GM10266 (cell line): ENCODE measurements around the gene ELL.

Experiments used
- DNase-seq: peaks from one replicate; pipeline ENCODE4 v3.0.0; 2012; ENCODE audit errors: extremely low spot score
- CTCF ChIP-seq: IDR thresholded peaks from 2 replicates; pipeline ENCODE4 v1.5.1; 2012; ENCODE audit warnings: mild to moderate bottlenecking, low read depth; ENCODE audit not compliant: control insufficient read depth, insufficient read depth; ENCODE audit errors: missing control alignments

Gene ELL

GRCh38 chr19:18476507-18477041, 45.3 kb downstream of the ELL start:
- TF ChIP-seq CTCF: no peak
- no peak for DNase-seq

- TF ChIP-seq CTCF: no peak
- no peak for DNase-seq
Measured at GRCh38 chr19:18475762-18476331, 46.0 kb downstream of the ELL start.

DNA sequence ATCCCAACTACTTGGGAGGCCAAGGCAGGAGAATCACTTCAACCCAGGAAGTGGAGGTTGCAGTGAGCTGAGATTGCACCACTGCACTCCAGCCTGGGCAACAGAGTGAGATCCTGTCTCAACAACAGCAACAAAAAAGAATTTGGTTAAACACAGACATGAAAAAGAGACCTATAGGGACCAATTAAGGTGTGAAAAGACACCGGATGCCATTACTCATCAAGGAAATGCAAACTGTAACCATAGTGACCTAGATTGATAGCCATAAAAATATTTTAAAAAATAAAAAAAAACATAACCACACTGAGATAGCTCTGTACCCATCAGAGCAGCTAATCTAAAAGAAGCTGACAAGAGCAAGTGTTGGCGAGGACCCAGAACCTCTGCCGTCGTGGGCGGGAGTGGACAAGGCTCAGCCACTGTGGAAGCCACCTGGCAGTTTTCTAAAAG, 46.8 kb downstream of the ELL start:
- no peak for TF ChIP-seq CTCF
- no peak for DNase-seq

GRCh38 chr19:18474366-18474887, 47.4 kb downstream of the ELL start:
- no peak for TF ChIP-seq CTCF
- no peak for DNase-seq

GRCh38 chr19:18473706-18474087, 48.2 kb downstream of the ELL start:
- TF ChIP-seq CTCF: no peak
- DNase-seq: no peak

DNA sequence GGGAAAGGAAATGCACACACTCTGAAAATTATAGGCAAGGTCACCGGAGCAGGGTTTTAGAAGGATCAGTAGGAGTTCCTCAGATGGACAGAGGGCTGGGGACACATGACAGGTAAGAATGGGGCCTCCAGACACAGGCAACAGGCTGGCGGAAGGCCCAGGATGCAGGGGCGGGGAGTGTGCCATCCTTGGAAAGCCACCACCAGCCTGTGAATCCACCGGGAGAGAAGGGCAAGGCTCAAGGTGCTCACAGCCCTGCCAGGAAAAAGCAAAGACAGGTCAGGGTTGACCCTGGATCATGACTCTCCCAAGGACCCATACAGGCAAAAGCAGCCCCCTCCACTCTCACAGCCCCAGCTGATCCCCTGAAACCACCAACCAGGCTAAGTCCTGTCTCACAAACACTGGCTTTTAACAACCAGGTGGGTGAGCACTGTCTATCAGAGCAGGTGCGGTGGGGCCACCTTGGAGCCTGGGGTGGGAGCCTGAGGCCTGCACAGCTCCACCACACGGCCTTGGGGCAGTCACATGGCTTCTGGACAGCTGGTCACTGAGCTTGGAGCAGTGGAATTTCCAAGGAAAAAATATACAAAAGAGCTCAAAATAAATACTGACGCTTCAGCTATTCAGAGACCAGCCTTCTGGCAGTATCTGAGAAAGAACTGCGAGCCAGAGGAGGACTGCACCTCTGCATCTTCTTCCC, 48.7 kb downstream of the ELL start:
- DNase-seq: no peak
- no peak for TF ChIP-seq CTCF

DNA sequence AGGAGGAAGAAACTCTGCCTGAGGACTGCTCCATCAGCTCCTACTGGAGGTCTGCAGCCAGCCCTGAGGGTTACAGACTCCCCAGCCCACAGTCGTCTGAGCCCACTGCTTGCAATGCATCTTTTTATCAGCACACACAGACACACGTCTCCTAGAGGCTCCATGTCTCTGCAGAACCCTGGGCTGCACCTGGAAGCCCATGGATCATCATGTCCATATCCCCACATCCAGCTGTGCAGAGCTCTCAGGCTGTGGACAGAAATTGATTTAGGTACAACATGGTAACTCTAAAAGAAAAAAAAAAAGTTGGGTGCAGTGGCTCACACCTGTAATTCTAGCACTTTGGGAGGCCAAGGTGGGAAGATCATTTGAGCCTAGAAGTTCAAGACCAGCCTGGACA, 51.1 kb downstream of the ELL start:
- no peak for TF ChIP-seq CTCF
- no peak for DNase-seq
